ENCODE data around the gene FCER1G.

- TF ChIP-seq POLR2A (IDR thresholded peaks at IDR 0.05; ENCODE audit: control extremely low read depth in 1 of 2, low read depth in 2 of 2, low read length in 2 of 2) (no peak), CBX5 (IDR thresholded peaks at IDR 0.05; ENCODE audit: low read depth, low read length) (no peak), CTCF (IDR thresholded peaks at IDR 0.05; ENCODE audit: control extremely low read depth in 1 of 3, insufficient read depth in 1 of 3, low read depth in 1 of 3, low read length in 3 of 3) (no peak), POLR2AphosphoS5 (IDR thresholded peaks at IDR 0.05; ENCODE audit: low read depth, low read length) (no peak), CREB1 (IDR thresholded peaks at IDR 0.05) (no peak), TAF1 (IDR thresholded peaks at IDR 0.05; ENCODE audit: low read depth, low read length) (no peak)
Observed at GRCh38 chr1:161242313-161242712, 27.2 kb downstream of the FCER1G start.
